Lower lobe of right lung (tissue), 2 donors: ENCODE results near the gene NELL1. TPM values are rescaled to one million over a fixed set of nuclear protein-coding genes. Genes with fewer than 3 reads are reported as not detected.

Source experiments
- ATAC-seq, 2 donors: fragments of 200-7000 bp; cut with Tn5 transposase; one replicate each; pipeline ENCODE4 v1.9.1; 2020 to 2022; ENCODE audit warnings: mild to moderate bottlenecking in 2 of 2, moderate library complexity in 2 of 2
- DNase-seq: peaks from one replicate; pipeline ENCODE4 v3.0.0-alpha.2; 2020
- H3K27ac ChIP-seq: fragments of 200-600 bp; one replicate; pipeline ENCODE4 v1.8.0; 2022
- H3K27me3 ChIP-seq: fragments of 200-600 bp; one replicate; pipeline ENCODE4 v1.8.0; 2022; ENCODE audit warnings: low read depth
- H3K36me3 ChIP-seq: fragments of 200-600 bp; one replicate; pipeline ENCODE4 v1.8.0; 2022; ENCODE audit warnings: mild to moderate bottlenecking
- H3K4me1 ChIP-seq: fragments of 200-600 bp; one replicate; pipeline ENCODE4 v1.8.0; 2022
- H3K4me3 ChIP-seq: fragments of 200-600 bp; one replicate; pipeline ENCODE4 v1.8.0; 2022; ENCODE audit warnings: mild to moderate bottlenecking
- H3K9me3 ChIP-seq: fragments of 200-600 bp; one replicate; pipeline ENCODE4 v1.8.0; 2022
- CTCF ChIP-seq: fragments of 200-600 bp; IDR thresholded peaks from one replicate; pipeline ENCODE4 v1.8.0; 2022; ENCODE audit warnings: antibody characterized with exemption, mild to moderate bottlenecking
- intact Hi-C: fragments of 100-400 bp; cut with DNase I; formaldehyde crosslinking; loops from one replicate; pipeline ENCODE4 v1.11.0; 2022
- total RNA-seq: library from RNA; stranded (reverse); fragmentation: NEBNext Ultra II Directional; extraction: Animal tissue kit (Norgen Biotek cat#: 25700); gene quantifications from one replicate; pipeline ENCODE4 v1.2.1, GENCODE V29; 2021
- donor health status: DM: no; HTN: yes; CAD: no; lungs with severe emphysema.

Gene NELL1
- total RNA-seq, 1 donor from 2014 or later, result 0.15 TPM

DNA sequence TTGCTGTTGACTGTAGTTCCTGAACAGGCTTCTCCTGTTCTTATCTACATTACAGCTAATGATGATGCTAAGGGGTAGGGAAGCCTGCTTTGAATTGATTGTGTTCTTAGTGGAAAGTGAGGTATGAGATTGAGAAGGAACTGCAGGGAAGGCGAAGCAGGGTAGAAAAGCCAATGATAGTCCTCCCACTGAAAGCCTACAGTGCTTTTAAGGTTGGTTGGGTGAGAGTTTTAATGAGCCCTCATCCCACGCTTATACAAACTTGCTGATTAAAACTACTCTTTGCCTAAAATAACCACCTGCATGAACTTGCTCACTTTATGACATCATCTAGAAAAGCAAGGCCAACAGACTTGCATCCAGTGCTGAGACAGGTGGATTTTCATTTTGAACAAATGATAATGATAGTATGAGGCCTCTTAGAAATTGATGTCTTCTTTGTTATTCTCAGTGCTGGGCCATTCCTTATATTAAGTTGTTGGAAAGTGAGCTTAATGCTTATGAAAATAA lies 891.1 kb downstream of the NELL1 start:
- no peak overlapping the region for H3K4me3 ChIP-seq
- no peaks in the 10 kb centered on the region for H3K27me3 ChIP-seq
- no peaks in the 10 kb centered on the region for H3K9me3 ChIP-seq
- H3K36me3 ChIP-seq, result no peaks in the 10 kb centered on the region
- DNase-seq (no peak), ATAC-seq (no peak)
- intact Hi-C loops, result no loop called here
- no peaks in the 10 kb centered on the region for H3K4me1 ChIP-seq
- no peak overlapping the region for H3K27ac ChIP-seq
- no peak for TF ChIP-seq CTCF

- Histone ChIP-seq H3K27ac (no peak overlapping the region), H3K4me3 (no peak overlapping the region), H3K9me3 (no peaks in the 10 kb centered on the region), H3K36me3 (no peaks in the 10 kb centered on the region), H3K27me3 (no peaks in the 10 kb centered on the region), H3K4me1 (no peaks in the 10 kb centered on the region)
- DNase-seq, result no peak
- TF ChIP-seq CTCF, result no peak
- intact Hi-C loops, result no loop called here
- no peak for ATAC-seq
Observed at GRCh38 chr11:21561581-21561980, 892.2 kb downstream of the NELL1 start.

- H3K9me3 ChIP-seq, result no peaks in the 10 kb centered on the region
- no peaks in the 10 kb centered on the region for H3K27me3 ChIP-seq
- DNase-seq (no peak), ATAC-seq (no peak)
- intact Hi-C loops, result no loop called here
- no peaks in the 10 kb centered on the region for H3K4me1 ChIP-seq
- no peak overlapping the region for H3K4me3 ChIP-seq
- H3K27ac ChIP-seq, result no peak overlapping the region
- TF ChIP-seq CTCF, result no peak
- no peaks in the 10 kb centered on the region for H3K36me3 ChIP-seq
Observed at GRCh38 chr11:21564095-21564494, 894.7 kb downstream of the NELL1 start.

DNA sequence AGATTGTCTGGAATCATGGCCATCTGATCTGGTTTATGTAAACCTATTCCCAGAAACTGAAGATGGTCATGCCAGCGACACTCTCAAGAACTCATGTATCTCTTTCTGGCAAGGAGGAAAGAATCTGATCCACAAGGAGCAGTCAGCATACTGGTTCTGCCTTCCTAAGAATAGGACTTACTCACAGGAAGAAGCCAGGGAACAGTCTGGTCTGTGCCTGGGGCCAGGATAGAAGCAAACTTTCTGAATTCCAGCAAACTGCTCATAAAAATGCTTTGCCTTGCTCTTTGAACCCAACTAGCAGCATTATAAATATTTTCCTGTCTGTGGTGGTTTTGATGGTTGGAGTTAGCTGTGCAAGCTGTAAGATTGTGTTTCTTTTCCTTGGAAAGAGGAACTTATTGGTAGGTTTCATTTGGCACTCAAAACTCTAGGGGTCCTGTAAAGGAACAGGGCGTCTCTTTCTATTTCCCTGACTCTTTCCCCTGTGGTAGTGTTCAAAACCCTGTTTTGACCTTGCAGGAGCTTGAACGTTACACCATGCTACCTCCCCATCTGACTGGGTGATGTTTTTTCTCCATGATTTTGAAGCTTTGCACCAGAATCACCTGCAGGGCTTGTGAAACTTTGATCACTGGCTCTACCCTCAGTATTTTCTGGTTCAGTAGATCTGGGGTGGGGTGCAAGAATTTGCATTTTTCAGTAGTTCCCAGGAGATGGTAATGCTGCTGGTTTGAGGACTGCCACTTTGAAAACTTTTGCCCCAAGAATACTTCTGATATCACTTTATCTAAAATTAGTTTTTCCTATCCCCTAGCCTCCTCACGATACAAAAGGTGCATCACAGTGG lies 895.7 kb downstream of the NELL1 start:
- TF ChIP-seq CTCF, result no peak
- H3K9me3 ChIP-seq, result no peaks in the 10 kb centered on the region
- H3K36me3 ChIP-seq, result no peaks in the 10 kb centered on the region
- DNase-seq, result no peak
- intact Hi-C loops, result no loop called here
- no peaks in the 10 kb centered on the region for H3K27me3 ChIP-seq
- no peaks in the 10 kb centered on the region for H3K4me1 ChIP-seq
- no peak overlapping the region for H3K4me3 ChIP-seq
- ATAC-seq, result no peak
- H3K27ac ChIP-seq, result no peak overlapping the region

DNA sequence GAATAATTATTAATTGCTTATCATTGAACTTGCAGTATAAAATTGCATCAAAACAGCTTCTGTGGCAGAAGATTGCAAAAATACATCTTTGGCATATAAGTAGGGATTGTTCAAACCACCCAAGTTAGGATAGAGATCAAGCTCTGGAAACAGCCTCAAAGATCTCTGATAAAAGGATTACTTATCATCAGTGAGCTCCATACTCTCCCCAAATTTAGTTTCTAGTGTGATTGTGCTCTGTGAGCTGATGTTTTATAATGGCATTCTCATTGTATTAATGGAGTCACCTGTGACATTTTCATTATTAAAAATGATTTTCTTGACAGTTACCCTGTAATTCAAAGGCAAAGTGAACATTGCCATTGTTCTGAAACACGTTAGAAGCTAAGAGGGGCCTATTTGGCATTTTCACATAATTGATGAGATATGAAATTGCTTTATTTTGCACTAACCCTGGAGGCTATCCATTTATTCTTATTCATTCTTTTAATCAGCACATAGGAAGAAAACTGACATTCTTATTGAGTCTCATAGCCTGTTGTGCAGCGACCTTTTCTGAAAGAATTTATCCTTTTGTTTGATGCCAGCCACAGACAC lies 897.2 kb downstream of the NELL1 start:
- H3K4me3 ChIP-seq, result no peak overlapping the region
- H3K9me3 ChIP-seq, result no peaks in the 10 kb centered on the region

More for the DNA sequence above, 897.2 kb downstream of the NELL1 start:
- no peak overlapping the region for H3K27ac ChIP-seq
- intact Hi-C loops, result no loop called here
- no peak for ATAC-seq
- no peaks in the 10 kb centered on the region for H3K27me3 ChIP-seq
- no peaks in the 10 kb centered on the region for H3K36me3 ChIP-seq
- H3K4me1 ChIP-seq, result no peaks in the 10 kb centered on the region
- no peak for DNase-seq
- TF ChIP-seq CTCF, result no peak
